UCSD-AML1 (cell line): ENCODE measurements around the gene MANF.
A peak's percentile ranks its signal among the peaks of the same experiment; 100 is the strongest.

ENCODE experiments used
- DNase-seq: peaks from one replicate; lab custom pipeline; 2025; ENCODE audit not compliant: unreplicated experiment; lab: John Stamatoyannopoulos, UW

MANF gene

DNA sequence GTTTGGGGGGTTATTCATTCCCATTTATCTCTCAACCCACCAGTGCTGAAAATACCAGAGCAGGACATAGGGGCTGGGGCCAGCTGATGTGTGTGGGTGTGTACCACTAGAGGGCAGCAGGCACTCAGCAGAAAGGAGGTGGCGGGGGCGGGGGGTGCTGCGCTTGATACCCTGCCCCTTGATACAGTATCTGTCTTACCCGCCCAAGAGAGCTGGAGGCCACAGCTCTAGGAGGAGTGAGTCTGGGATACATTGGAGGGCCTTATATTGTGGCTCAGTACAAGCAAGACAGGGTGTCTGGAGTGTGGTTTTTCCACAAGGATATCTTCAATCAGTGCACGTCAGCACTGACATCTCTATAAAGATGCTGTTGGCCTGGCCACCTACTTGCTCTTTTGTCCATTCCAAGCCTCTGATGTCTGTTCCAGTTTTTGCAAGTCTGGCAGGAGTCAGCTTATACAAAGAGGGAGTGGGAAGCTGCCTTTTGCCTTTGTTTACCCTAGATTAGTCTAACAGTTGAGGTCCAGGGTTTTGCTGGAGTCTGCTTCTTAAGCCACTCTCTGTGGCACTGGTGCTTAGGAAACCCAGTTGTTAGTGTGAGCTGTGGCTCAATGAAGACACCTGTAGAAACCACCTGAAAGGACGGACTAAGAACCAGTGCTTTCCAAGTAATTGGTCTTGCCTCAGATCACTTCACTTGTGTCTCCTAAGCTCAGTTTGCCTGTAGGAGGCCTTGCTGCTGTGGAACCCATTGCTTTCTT, 4.5 kb downstream of the MANF start:
- DNase-seq = peak; percentile 49

DNA sequence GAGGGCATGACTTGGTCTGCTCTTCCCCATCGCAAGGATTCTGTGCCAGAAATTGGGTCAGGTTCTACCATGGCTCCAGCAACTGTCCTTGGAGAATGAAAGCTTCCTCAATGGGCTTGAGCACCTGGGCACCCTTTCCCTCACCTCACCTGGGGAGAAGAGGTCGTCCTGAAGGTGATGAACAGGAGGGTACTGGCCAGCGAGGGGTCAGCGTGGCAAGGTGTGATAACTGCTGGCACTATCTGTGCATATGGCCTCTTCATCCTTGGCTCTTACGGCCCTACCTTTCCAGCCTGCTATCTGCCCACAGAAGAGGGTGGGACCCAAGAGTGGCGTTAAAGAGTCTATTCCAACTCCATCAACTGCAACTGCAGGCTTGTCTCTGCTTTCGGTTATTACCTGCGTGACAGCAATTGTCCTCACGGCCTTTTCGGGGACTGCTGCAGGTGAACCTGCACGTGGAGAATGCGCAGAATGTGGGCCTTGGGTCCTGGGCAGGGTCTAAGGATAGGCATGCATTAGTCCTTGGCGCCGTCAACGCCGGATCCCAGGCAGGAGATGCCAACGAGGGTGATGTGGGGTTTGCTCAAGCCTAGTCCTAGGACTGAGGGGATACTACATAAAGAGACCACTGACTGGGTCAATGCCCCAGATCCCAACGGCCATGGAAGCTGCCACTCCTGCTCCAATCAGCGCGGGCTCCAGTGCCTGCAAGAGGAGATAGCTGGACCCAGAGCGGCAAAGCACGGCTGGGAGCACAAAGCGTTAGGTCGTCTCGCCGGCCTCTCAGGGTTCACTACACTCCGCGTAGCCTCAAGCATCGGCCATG, 5.4 kb downstream of the MANF start:
- DNase-seq = no peak

DNA sequence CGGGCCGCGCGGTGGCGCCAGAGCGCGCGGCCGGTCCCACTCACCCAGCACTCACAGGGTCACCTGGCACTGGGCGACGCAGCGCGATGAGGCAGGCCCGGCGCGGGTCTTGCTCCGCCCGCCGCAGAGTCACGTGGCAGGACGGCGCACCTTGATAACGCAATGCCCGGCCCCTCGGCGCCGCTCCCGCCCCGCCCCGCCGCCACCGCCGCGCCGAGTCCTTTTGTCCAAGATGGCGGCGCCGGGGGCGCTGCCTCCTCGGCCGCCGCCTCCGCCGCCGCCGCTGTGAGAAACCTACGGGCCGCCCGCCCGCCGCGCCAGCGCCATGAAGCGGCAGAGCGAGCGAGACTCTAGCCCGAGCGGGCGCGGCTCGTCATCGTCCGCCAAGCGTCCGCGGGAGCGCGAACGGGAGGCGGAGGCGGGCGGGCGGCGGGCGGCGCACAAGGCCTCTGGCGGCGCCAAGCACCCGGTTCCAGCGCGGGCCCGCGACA, 6.0 kb downstream of the MANF start, which contains the start of gene RBM15B:
TSS of gene RBM15B (plus strand) at position 211 of the 491 bp plus-strand sequence. CDS start at position 326, 115 bp downstream.
- DNase-seq = peak; percentile 98

DNA sequence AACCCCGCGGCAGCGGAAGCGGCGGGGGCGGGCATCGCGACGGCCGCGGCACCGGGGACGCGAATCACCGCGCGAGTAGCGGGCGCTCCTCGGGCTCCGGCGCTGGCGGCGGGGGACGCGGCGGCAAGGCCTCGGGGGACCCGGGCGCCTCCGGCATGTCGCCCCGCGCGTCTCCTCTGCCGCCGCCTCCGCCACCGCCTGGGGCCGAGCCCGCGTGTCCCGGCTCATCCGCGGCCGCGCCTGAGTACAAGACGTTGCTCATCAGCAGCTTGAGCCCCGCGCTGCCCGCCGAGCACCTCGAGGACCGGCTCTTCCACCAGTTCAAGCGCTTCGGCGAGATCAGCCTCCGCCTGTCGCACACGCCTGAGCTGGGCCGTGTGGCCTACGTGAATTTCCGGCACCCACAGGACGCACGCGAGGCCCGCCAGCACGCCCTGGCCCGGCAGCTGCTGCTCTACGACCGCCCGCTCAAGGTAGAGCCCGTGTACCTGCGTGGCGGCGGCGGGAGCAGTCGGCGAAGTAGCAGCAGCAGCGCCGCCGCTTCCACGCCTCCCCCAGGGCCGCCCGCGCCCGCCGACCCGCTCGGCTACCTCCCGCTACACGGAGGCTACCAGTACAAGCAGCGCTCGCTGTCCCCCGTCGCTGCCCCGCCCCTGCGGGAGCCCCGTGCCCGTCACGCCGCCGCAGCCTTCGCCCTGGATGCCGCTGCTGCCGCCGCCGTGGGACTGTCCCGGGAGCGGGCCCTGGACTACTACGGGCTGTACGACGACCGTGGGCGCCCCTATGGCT, 6.7 kb downstream of the MANF start:
- DNase-seq = no peak

DNA sequence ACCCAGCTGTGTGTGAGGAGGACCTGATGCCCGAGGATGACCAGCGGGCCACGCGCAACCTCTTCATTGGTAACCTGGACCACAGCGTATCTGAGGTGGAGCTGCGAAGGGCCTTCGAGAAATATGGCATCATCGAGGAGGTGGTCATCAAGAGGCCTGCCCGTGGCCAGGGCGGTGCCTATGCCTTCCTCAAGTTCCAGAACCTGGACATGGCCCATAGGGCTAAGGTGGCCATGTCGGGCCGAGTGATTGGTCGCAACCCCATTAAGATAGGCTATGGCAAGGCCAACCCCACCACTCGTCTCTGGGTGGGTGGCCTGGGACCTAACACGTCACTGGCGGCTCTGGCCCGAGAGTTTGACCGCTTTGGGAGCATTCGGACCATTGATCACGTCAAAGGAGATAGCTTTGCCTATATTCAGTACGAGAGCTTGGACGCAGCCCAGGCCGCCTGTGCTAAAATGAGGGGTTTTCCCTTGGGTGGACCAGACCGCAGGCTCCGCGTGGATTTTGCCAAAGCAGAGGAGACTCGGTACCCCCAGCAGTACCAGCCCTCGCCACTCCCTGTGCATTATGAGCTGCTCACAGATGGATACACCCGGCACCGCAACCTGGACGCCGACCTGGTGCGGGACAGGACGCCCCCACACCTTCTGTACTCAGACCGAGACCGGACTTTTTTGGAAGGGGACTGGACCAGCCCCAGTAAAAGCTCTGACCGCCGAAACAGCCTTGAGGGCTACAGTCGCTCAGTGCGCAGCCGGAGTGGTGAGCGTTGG, 7.5 kb downstream of the MANF start:
- DNase-seq = no peak

DNA sequence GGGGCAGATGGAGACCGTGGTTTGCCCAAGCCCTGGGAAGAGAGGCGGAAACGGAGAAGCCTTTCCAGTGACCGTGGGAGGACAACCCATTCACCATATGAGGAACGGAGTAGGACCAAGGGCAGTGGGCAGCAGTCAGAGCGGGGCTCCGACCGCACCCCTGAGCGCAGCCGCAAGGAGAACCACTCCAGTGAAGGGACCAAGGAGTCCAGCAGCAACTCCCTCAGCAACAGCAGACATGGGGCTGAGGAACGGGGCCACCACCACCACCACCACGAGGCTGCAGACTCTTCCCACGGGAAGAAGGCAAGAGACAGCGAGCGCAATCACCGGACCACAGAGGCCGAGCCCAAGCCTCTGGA, 8.0 kb downstream of the MANF start:
- no peak for DNase-seq

DNA sequence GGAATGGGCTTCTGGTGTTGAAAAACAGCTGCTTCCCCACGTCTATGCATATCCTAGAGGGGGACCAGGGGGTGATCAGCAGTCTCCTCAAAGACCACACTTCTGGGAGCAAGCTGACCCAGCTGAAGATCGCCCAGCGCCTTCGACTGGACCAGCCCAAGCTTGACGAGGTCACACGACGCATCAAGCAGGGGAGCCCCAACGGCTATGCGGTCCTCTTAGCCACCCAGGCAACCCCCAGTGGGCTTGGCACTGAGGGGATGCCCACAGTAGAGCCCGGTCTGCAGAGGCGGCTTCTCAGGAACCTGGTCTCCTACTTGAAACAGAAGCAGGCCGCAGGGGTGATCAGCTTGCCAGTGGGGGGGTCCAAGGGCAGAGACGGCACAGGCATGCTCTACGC, 8.5 kb downstream of the MANF start:
- DNase-seq = no peak

DNA sequence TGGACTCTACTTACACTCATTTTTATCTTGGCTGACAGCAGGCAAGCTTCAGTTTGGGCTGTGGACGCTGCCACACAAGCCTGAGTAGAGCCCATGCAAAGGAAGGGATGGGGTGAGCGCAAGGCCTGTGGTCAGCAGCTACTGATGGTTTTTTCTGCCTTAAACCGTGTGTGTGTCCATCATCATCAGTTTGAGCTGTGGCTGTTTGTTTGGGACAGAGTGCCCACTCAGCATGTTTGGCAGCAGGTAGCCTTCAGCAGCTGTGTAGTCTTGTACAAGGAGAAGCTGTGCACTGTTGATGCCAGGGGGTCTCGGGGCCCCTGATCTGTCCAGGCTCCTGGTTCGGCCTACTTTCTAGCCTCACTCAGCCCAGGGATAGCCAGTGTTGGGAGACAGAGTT, 9.4 kb downstream of the MANF start:
- DNase-seq = no peak

DNA sequence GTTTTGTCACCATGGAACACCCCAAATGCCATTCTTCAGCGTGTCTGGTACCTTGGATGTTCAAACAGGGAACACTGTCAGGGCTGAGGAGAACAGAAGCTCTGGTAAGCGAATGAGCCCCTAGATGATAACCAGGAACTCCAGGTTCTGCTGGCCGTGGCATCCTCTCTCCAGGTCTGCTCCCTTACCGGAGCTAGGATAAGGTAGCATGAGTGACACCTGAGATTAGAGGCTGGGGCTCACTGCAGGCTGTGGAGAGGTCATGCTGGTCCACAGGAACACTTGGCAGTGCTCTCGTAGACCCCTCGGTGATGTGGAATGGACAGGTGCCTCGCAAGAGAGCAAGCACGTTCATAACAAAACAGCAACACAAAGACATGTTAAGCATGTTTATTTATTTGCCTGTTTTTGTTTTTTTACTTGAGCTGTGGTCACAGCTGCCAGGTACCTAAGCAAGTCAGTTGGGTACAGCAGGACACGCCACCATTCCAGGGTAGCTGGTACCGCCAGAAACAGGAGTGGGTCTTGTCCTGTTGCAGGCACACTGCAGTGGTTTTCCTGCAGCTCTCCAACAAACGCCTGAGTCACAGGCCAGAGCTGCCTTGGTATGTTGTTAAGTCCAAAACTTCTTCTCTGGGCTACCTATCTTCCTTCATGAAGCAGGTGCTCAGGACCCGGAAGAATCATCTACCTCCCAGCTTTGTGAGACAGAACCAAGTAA, 10.6 kb downstream of the MANF start:
- no peak for DNase-seq

DNA sequence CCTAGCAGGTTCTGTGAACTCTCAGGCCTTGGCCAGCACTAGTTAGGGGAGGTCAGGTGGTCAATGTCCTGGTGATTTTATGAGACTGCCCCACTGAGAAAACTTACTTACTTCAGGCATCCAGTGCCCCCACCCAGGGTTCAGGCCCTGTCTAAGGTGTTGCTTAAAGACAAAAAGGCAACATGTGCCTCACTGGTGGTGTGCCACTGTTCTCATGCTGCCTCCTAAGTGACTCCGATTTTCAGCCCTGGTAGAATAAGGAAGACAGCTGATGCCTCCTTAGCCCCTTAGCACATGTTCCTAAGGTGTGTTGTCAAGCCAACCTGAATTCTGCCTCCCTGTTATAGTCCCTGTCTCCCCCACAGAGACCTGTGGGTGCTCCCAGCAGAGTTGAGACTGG, 11.3 kb downstream of the MANF start:
- no peak for DNase-seq

DNA sequence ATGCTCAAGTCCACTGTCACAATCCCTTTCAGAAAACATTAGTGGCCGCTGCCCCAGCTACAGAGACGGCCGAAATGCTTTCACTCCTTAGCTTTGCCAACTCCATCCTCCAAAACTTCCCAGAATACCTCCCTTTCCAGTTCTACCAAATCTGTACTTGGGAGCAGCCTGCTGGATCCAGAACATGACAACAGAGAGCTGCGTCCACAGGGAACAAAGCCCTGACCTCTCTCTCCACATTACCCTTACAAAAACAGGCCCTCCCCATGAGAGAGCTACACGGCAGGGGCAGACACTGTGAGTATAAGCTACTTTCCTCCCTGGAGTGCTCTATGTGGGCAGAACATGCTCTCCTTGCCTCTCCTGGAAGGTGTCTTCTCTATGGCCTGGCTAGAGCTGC, 12.3 kb downstream of the MANF start:
- no peak for DNase-seq

DNA sequence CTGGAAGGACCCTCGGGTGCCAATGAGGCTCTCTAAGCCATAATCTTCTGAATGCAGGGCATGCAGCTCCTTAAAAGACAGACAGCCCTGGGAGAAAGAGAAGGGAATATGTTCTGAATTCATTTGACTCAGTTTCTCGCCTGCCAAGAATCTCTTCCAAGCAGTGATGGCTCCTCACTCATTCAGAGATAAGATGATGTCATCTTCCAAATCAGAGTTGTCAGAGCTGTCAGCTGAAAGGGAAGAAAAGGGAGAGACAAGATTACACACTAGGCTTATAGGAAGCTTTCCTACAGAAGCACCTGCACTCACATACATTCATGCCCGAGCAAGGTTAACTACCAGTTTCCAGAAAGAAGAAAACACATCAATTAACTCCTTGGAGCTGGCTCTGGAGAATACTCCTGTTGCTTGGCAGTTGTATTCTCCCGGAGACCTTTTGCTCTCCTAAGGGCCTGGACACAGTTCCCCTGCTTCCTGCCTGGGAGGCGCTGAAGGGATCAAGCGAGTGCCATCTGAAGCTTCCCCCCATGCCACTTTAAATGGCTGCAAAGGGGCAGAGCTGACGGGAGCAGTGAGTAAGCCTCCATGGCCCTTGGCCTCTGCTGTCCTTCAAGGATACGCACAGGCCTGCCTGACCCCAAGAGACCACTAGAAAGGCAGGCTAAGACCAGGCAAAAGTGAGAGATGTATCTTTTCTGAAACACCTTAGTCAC, 13.7 kb downstream of the MANF start:
- DNase-seq = no peak

DNA sequence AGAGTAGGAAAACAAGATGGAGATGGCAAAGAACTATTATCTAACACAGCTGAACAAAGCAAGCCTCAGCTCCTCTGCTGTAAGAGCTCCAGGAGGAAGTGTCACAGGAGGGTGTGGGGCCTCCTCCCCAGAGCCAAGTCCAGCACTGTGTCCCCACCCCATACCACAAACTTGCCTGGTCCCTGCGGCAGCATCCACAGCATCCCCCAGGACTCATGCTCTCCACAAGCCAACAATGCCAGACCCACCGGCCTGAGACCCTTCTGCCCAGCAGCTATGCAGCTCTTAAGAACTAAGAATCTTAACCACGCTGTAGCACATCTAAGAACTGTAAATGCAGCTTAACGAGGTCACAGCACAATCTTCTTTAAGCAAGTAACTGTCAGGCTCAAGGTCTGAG, 15.1 kb downstream of the MANF start:
- DNase-seq = no peak

DNA sequence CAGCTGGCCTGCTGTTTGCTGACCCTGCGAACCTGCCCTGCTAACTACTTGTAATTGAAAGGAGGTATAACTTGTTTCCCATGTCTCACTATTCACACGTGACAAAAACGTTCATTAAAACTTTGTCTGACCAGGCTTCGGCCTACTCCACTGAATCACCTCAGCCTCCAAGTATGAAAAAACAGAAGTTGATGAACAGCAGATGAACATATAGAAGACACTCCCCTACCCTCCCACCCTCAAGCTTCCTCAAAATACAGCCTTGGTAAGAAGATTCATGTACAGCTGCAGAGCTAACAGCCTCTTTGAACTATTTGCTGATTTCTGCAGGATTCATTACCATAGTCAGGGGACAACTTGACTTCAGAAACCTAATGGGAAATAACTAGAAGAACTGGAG, 16.6 kb downstream of the MANF start:
- DNase-seq = no peak

DNA sequence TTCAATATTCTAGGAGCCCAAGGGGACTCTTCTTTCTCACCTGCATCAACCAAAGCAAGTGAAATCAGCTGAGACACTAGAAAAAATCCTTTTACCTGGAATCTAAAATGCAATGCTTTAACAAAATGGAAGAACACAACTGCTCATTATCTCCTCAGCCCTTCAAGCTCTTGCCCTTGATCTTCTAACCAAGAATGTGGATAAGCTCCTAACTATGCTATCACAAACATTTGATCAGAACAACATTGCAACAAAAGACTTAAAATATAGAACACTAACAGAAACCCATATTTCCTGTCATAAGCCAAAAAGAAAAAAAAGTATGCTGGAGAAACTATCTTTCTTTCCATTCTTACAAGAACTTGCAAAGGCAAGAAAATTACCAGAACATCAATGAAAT, 18.6 kb downstream of the MANF start:
- no peak for DNase-seq

DNA sequence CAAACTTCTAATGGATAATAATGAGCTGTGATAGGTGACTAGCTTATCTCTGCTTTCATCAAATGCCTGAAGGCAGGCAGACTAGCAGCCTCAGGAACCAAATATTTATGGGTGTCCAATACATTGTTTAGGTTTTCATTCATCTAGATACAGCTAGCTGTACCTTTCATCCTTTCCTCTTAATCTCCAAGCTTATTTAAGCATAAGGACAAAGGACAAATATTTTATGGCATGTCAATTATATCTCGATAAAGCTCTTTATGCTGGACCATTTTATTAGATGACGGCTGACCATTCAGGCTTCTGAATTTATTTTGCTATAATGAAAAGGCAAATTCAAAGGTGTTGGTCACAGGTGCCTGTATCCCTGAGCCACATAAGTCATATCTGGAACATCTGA, 22.9 kb downstream of the MANF start:
- DNase-seq = no peak

DNA sequence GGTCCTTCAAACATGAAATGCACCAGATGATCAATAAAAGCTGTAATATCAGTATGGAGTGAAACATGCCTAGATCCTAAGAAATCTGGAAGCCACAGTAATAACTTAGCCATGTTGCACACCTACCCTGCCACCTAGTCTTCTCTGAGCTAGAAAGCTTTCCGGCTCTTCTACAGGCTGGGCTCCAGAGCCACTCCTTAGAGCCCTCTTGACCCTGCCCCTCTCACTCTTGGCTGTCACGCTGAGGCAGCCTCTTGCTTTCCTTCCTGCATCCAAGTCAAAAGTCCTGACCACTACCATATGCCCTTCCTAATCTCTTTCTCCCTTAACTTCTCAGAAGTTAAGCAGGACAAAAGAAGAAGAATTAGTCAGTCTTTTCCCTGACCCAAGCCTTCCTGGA, 23.7 kb downstream of the MANF start:
- DNase-seq = no peak

DNA sequence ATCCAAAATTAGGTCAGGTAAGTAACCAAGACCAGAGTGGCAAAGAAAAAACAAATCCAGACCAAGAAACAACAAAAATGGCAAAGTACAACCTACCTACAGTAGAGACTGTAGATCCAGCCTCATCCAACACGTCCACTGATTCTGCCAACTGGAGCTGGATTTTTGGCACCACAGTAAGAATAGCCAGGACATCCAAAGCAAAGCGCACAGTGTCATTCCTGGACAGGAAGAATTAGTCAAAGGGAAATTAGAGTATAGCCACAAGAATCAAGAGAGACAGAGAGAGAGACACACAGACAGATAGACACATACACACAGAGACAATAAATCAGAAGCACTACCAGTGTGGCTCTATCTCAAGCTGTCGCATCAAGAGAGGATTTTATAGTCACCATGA, 37.1 kb downstream of the MANF start:
- DNase-seq = no peak

DNA sequence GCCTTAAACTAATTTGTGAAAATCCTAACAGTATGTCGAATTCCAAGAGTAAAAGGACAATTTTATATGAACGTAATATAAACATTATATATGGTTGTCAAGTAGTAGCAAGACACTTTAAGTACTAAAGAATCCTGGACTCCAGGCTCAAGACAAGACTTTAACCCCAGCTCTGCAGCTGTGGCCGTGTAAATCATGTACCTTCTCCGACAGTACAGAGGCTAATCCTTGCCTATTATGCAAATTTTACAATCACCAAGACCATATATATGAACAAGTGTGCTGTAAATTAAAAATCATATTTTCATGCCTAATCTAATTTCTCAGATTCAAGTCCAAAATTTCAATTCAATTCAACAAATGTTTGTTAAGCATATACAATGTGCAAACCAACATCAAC, 41.8 kb downstream of the MANF start:
- no peak for DNase-seq

DNA sequence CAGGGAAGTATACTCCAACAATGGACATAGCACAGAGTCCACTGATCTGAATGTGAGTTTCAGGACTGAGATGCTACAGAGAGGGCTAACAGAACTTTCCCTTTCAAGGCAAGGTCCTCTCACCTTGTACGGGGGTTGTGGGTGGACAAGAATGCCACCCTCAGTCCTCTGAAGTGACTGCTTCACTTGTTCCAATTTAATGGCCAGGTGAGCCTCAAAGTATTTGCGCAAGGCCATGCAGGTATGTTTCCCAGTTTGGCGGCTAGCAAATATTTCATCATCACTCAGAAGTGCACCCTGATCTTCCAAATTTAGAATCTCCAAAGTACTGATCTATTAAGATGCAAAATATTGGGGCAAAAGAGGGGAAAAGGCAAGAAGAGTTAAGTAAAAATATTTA, 44.0 kb downstream of the MANF start:
- DNase-seq = no peak
